ENCODE results near the gene ZEB1. TPM values are rescaled to one million over a fixed set of nuclear protein-coding genes. Genes with fewer than 3 reads are reported as not detected.
"Not testable (repeated sequence)": the region's sequence is repeated elsewhere in the genome, so short reads cannot be mapped to it uniquely, and the experiment has no call there.

The ZEB1 gene
- total RNA-seq, 1 experiment from 2014 or later: 31.5 TPM

- Histone ChIP-seq H3K27ac (ENCODE audit: low read length) (no peak overlapping the region), H3K27me3 (ENCODE audit: control insufficient read depth, insufficient read depth, low read length) (no peaks in the 10 kb centered on the region), H3K4me1 (ENCODE audit: control insufficient read depth, insufficient read depth, low read length) (no peaks in the 10 kb centered on the region; the same call in 1 of the 2 replicates), H3K36me3 (ENCODE audit: control insufficient read depth, insufficient read depth, low read length) (no peaks in the 10 kb centered on the region), H3K4me3 (ENCODE audit: low read depth in 2 of 2, low read length in 2 of 2) (no peak overlapping the region), H3K9me3 (ENCODE audit: control insufficient read depth, insufficient read depth, low read depth, low read length) (no peaks in the 10 kb centered on the region; the same call in 1 of the 2 replicates)
- DNase-seq (ENCODE audit: low read depth, low spot score) (no peak), ATAC-seq (no peak)
- intact Hi-C loops (cut with micrococcal nuclease; ENCODE audit: unreplicated experiment): no loop called here
- no TSS peak for BruUV-seq (replicated peaks)
- POLR2A ChIA-PET: no interaction called here
- in situ Hi-C loops (cut with HindIII; ENCODE audit: low pct_unique_long_range_greater_than_20kb, low sequenced_read_pairs): no loop called here
- CTCF ChIA-PET: no interaction called here
- TF ChIP-seq TCF7L2 (IDR thresholded peaks at IDR 0.05; ENCODE audit: low read depth, low read length) (no peak), SIN3A (IDR thresholded peaks at IDR 0.05; ENCODE audit: borderline replicate concordance, insufficient read depth, low read depth, low read length) (no peak), CTCF (IDR thresholded peaks at IDR 0.05) (no peak), REST (IDR thresholded peaks at IDR 0.05; ENCODE audit: insufficient read depth in 1 of 2, low read depth in 2 of 2, low read length in 1 of 2) (no peak), POLR2AphosphoS5 (IDR thresholded peaks at IDR 0.05; ENCODE audit: low read depth, low read length) (no peak)
Measured at GRCh38 chr10:31359979-31360378, 41.0 kb downstream of the ZEB1 start.

- POLR2A ChIA-PET; H3K9me3 ChIP-seq (ENCODE audit: control insufficient read depth, insufficient read depth, low read depth, low read length); H3K27me3 ChIP-seq (ENCODE audit: control insufficient read depth, insufficient read depth, low read length); CTCF ChIA-PET; intact Hi-C loops (cut with micrococcal nuclease; ENCODE audit: unreplicated experiment); H3K36me3 ChIP-seq (ENCODE audit: control insufficient read depth, insufficient read depth, low read length); H3K27ac ChIP-seq (ENCODE audit: low read length); in situ Hi-C loops (cut with HindIII; ENCODE audit: low pct_unique_long_range_greater_than_20kb, low sequenced_read_pairs); BruUV-seq (replicated peaks); ATAC-seq; H3K4me3 ChIP-seq (ENCODE audit: low read depth in 2 of 2, low read length in 2 of 2); H3K4me1 ChIP-seq (ENCODE audit: control insufficient read depth, insufficient read depth, low read length); DNase-seq (ENCODE audit: low read depth, low spot score): not testable (repeated sequence)
Measured at GRCh38 chr10:31361475-31361874, 42.5 kb downstream of the ZEB1 start.

- DNase-seq (ENCODE audit: low read depth, low spot score) (no peak), ATAC-seq (no peak)
- no peaks in the 10 kb centered on the region; the same call in 1 of the 2 replicates for H3K9me3 ChIP-seq (ENCODE audit: control insufficient read depth, insufficient read depth, low read depth, low read length)
- H3K27ac ChIP-seq (ENCODE audit: low read length): no peak overlapping the region
- H3K4me3 ChIP-seq (ENCODE audit: low read depth in 2 of 2, low read length in 2 of 2): no peak overlapping the region
- intact Hi-C loops (cut with micrococcal nuclease; ENCODE audit: unreplicated experiment) (no loop called here), in situ Hi-C loops (cut with HindIII; ENCODE audit: low pct_unique_long_range_greater_than_20kb, low sequenced_read_pairs) (no loop called here)
- H3K27me3 ChIP-seq (ENCODE audit: control insufficient read depth, insufficient read depth, low read length): no peaks in the 10 kb centered on the region
- CTCF ChIA-PET: no interaction called here
- POLR2A ChIA-PET: no interaction called here
- H3K4me1 ChIP-seq (ENCODE audit: control insufficient read depth, insufficient read depth, low read length): no peaks in the 10 kb centered on the region; the same call in 1 of the 2 replicates
- no peak for TF ChIP-seq REST (IDR thresholded peaks at IDR 0.05; ENCODE audit: insufficient read depth in 1 of 2, low read depth in 2 of 2, low read length in 1 of 2)
- no peak for TF ChIP-seq TCF7L2 (IDR thresholded peaks at IDR 0.05; ENCODE audit: low read depth, low read length)
- no peak for TF ChIP-seq POLR2AphosphoS5 (IDR thresholded peaks at IDR 0.05; ENCODE audit: low read depth, low read length)
- TF ChIP-seq SIN3A (IDR thresholded peaks at IDR 0.05; ENCODE audit: borderline replicate concordance, insufficient read depth, low read depth, low read length): no peak
- TF ChIP-seq CTCF (IDR thresholded peaks at IDR 0.05): no peak
- BruUV-seq (replicated peaks): no TSS peak
- no peaks in the 10 kb centered on the region for H3K36me3 ChIP-seq (ENCODE audit: control insufficient read depth, insufficient read depth, low read length)
Measured at GRCh38 chr10:31362023-31362641, 43.1 kb downstream of the ZEB1 start.
